GM23248 (cell line): ENCODE measurements around the gene CMTM5.

Source experiments
- EZH2 ChIP-seq: fragments of 200-600 bp; sonication (generic); IDR thresholded peaks from 2 replicates; pipeline ENCODE4 v1.6.1; 2018; ENCODE audit warnings: antibody characterized with exemption, mild to moderate bottlenecking; ENCODE audit not compliant: insufficient read depth, poor library complexity, severe bottlenecking
- EZH2phosphoT487 ChIP-seq: fragments of 200-600 bp; sonication (generic); IDR thresholded peaks from 2 replicates; pipeline ENCODE4 v1.6.1; 2018; ENCODE audit warnings: antibody characterized with exemption, moderate library complexity, mild to moderate bottlenecking, low read depth; ENCODE audit not compliant: insufficient read depth

- TF ChIP-seq EZH2: no peak
- TF ChIP-seq EZH2phosphoT487: no peak
Observed at GRCh38 chr14:23377573-23378563, 1.0 kb downstream of the CMTM5 start.
